ENCODE results near the gene MYT1. TPM values are rescaled to one million over a fixed set of nuclear protein-coding genes. Genes with fewer than 3 reads are reported as not detected.

The MYT1 gene
- total and polyA plus RNA-seq, 2 of the 13 experiments (the other 11 are each of a cell fraction or from before 2014, with no cell fraction given): 0.58 to 2.5 TPM

DNA sequence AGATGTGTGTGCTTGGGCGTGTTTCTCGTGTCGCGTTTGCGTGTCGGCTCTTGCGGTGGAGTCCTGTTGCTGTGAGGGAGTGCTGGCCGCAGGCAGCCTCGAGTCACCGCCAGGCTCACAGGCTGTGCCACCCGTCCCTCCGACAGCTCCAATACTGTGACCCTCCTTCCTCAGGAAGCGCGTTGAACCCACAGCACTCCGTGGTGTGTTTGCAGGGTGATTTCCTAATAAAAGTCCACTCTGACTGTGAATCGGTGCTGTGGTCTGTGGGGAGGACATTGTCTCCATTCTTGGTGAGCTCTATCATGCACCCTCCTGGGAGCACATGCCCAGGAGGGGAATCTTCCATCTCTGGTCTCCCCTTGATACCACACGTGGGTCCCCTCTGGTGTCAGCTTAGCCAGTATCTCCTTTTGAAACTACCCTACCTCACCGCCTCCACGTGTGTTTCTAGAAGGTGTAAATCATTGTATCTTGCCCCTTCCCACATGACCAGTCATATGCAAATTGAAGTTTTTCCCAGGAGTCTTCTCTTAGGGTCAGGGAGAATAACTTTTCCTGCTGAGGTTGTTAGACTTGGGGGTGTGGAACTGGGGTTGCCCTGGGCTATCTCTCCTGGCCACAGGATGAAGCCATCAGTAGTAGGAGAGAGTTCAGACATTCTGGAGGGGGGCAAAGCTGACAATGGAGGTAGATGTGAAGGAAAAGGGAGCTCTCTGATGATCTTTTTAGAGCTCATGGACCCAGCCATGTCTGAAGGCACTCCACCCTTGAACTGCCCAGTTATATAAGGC, 77.9 kb downstream of the MYT1 start (continued):
- TF ChIP-seq ZC3H4 (CRISPR knock-in tag; IDR thresholded peaks at IDR 0.05; ENCODE audit: borderline replicate concordance): no peak; the same call in 1 of the 2 replicates
- no peak for TF ChIP-seq ATRX (CRISPR knock-in tag; IDR thresholded peaks at IDR 0.05; ENCODE audit: borderline replicate concordance)
- TF ChIP-seq, protein P1, sequence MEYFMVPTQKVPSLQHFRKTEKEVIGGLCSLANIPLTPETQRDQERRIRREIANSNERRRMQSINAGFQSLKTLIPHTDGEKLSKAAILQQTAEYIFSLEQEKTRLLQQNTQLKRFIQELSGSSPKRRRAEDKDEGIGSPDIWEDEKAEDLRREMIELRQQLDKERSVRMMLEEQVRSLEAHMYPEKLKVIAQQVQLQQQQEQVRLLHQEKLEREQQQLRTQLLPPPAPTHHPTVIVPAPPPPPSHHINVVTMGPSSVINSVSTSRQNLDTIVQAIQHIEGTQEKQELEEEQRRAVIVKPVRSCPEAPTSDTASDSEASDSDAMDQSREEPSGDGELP (IDR thresholded peaks at IDR 0.05; ENCODE audit: borderline replicate concordance, low read depth): no peak
- TF ChIP-seq NCOA1 (CRISPR knock-in tag; IDR thresholded peaks at IDR 0.05): no peak
- no peak for TF ChIP-seq ARNT (IDR thresholded peaks at IDR 0.05)
- TF ChIP-seq, protein P2, sequence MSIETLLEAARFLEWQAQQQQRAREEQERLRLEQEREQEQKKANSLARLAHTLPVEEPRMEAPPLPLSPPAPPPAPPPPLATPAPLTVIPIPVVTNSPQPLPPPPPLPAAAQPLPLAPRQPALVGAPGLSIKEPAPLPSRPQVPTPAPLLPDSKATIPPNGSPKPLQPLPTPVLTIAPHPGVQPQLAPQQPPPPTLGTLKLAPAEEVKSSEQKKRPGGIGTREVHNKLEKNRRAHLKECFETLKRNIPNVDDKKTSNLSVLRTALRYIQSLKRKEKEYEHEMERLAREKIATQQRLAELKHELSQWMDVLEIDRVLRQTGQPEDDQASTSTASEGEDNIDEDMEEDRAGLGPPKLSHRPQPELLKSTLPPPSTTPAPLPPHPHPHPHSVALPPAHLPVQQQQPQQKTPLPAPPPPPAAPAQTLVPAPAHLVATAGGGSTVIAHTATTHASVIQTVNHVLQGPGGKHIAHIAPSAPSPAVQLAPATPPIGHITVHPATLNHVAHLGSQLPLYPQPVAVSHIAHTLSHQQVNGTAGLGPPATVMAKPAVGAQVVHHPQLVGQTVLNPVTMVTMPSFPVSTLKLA (IDR thresholded peaks at IDR 0.05): no peak; the same call in 1 of the 2 replicates
- no peak for TF ChIP-seq ZNF468 (CRISPR knock-in tag; IDR thresholded peaks at IDR 0.05)
- no peak for TF ChIP-seq NBN (conservative IDR thresholded peaks at IDR 0.05)
- TF ChIP-seq KDM6A (CRISPR knock-in tag; IDR thresholded peaks at IDR 0.05; ENCODE audit: low read depth): no peak
- TF ChIP-seq KLF6 (CRISPR knock-in tag; IDR thresholded peaks at IDR 0.05): no peak
- TF ChIP-seq ZNF605 (CRISPR knock-in tag; IDR thresholded peaks at IDR 0.05): 0 out of 2 replicates have a peak, but pooled peaks have one; percentile 12
- no peak for TF ChIP-seq BHLHE40 (IDR thresholded peaks at IDR 0.05; ENCODE audit: low read length)
- no peak for TF ChIP-seq ETV6 (CRISPR knock-in tag; conservative IDR thresholded peaks at IDR 0.05)
- peak; percentile 89 for TF ChIP-seq ZBTB38 (CRISPR knock-in tag; IDR thresholded peaks at IDR 0.05)
- TF ChIP-seq PLRG1 (conservative IDR thresholded peaks at IDR 0.05): no peak

Data from HepG2 (cell line).